ENCODE data around the gene ZFP3. TPM values are rescaled to one million over a fixed set of nuclear protein-coding genes. Genes with fewer than 3 reads are reported as not detected.

Gene ZFP3
- total RNA-seq, 1 donor from 2014 or later = 0.21 TPM

DNA sequence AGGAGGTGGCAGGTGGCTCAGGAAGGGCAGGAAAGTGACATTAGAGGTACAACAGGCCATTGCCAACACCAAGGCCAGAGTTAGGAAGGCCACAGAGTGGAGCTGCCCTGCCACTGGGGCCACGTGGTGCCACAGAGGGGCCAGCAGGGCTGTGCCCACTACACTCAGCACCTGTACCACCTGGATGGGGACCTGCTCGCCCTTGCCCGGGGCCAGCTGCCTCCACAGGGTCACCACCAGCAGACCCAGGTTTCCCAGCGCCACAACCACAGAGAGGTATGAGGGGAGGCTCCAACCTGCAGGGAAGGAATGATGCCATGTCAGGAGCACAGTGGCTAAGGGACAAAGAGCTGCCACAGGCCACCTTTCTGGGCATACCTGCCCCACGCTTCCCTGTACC lies 44.2 kb upstream of the ZFP3 start:
- H3K27ac ChIP-seq = no peak overlapping the region
- DNase-seq (ENCODE audit: low spot score in 2 of 2) = no peak
- no peaks in the 10 kb centered on the region for H3K36me3 ChIP-seq
- H3K4me3 ChIP-seq = no peak overlapping the region
- no peaks in the 10 kb centered on the region for H3K9me3 ChIP-seq
- H3K27me3 ChIP-seq = no peaks in the 10 kb centered on the region
- intact Hi-C loops (cut with DNase I) = no loop called here
- H3K4me1 ChIP-seq = peaks cover 0 to 4% of the 10 kb centered on the region in 2 donors
- TF ChIP-seq, protein P1, sequence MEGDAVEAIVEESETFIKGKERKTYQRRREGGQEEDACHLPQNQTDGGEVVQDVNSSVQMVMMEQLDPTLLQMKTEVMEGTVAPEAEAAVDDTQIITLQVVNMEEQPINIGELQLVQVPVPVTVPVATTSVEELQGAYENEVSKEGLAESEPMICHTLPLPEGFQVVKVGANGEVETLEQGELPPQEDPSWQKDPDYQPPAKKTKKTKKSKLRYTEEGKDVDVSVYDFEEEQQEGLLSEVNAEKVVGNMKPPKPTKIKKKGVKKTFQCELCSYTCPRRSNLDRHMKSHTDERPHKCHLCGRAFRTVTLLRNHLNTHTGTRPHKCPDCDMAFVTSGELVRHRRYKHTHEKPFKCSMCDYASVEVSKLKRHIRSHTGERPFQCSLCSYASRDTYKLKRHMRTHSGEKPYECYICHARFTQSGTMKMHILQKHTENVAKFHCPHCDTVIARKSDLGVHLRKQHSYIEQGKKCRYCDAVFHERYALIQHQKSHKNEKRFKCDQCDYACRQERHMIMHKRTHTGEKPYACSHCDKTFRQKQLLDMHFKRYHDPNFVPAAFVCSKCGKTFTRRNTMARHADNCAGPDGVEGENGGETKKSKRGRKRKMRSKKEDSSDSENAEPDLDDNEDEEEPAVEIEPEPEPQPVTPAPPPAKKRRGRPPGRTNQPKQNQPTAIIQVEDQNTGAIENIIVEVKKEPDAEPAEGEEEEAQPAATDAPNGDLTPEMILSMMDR (IDR thresholded peaks at IDR 0.05) = no peak

GRCh38 chr17:5034651-5035050 lies 43.6 kb upstream of the ZFP3 start:
- no peak for DNase-seq (ENCODE audit: low spot score in 2 of 2)
- no peaks in the 10 kb centered on the region for H3K36me3 ChIP-seq
- H3K9me3 ChIP-seq = no peaks in the 10 kb centered on the region
- TF ChIP-seq, protein P1 (IDR thresholded peaks at IDR 0.05) = no peak
- no peak overlapping the region for H3K4me3 ChIP-seq
- peaks cover 0 to 4% of the 10 kb centered on the region in 2 donors for H3K4me1 ChIP-seq
- H3K27ac ChIP-seq = no peak overlapping the region
- no peaks in the 10 kb centered on the region for H3K27me3 ChIP-seq
- intact Hi-C loops (cut with DNase I) = no loop called here

DNA sequence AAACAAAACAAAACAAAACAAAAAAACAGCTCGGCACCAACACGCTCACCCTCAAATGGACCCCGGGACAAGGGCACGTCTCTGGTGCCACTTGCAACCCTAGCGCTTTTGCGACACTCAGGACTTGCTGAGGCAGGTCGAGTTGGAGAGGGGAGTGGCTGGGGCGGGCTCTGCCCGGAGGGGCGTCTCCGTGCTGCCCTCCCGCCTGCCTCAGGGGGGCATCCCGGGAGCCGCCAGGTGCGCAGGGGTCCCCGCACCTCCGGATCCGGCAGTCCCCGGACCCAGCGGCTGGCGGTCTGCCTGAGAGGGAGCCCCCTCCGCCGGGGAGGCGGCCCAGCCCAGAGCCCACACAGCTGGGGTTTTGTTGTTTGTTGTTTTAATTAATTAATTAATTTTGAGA lies 43.0 kb upstream of the ZFP3 start, which contains the start of gene SLC52A1:
Gene SLC52A1 (minus strand): TSS at position 112 of the 400 bp plus-strand sequence. CDS start 820 bp downstream, outside the sequence.
- H3K4me3 ChIP-seq = peak within 1 kb of the TSS in 1 of 2 donors; percentile 16

GRCh38 chr17:5042157-5043022 lies 35.9 kb upstream of the ZFP3 start:
- Histone ChIP-seq H3K4me3 (no peak overlapping the region), H3K4me1 (no peaks in the 10 kb centered on the region), H3K36me3 (no peaks in the 10 kb centered on the region), H3K27me3 (no peaks in the 10 kb centered on the region), H3K9me3 (no peaks in the 10 kb centered on the region), H3K27ac (no peak overlapping the region)
- TF ChIP-seq, protein P1 (IDR thresholded peaks at IDR 0.05) = no peak
- no peak for DNase-seq (ENCODE audit: low spot score in 2 of 2)
- intact Hi-C loops (cut with DNase I) = no loop called here

More for the DNA sequence above, 43.0 kb upstream of the ZFP3 start, which contains the start of gene SLC52A1:
- Histone ChIP-seq H3K9me3 (no peaks in the 10 kb centered on the region), H3K27ac (no peak within 1 kb of the TSS), H3K4me1 (peaks cover 0 to 4% of the 10 kb centered on the region in 2 donors), H3K27me3 (no peaks in the 10 kb centered on the region), H3K36me3 (no peaks in the 10 kb centered on the region)
- intact Hi-C loops (cut with DNase I) = no loop called here
- DNase-seq (ENCODE audit: low spot score in 2 of 2) = no peak
- TF ChIP-seq, protein P1 (IDR thresholded peaks at IDR 0.05) = no peak

DNA sequence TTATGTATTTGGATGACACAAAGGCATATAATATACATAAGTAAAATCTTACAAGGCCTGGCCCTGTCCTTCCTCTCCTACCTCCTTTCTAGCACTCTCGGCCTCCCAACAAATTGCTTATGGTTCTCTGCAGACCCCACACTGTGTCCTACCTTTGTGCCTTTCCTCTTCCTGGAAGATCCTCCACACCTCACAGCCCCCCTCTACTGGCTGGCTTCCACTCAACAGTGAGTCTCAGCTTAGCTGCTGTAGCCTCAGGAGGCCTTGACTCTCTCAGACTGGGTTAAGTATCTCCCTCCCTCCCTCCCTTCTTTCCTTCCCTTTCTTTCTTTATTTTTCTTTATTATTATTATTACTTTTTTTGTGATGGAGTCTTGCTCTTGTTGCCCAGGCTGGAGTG lies 34.7 kb upstream of the ZFP3 start:
- Histone ChIP-seq H3K4me3 (no peak overlapping the region), H3K36me3 (no peaks in the 10 kb centered on the region), H3K27me3 (no peaks in the 10 kb centered on the region), H3K27ac (no peak overlapping the region), H3K4me1 (no peaks in the 10 kb centered on the region), H3K9me3 (no peaks in the 10 kb centered on the region)
- TF ChIP-seq, protein P1 (IDR thresholded peaks at IDR 0.05) = no peak
- no peak for DNase-seq (ENCODE audit: low spot score in 2 of 2)
- intact Hi-C loops (cut with DNase I) = no loop called here
